Tibial artery (tissue), 4 donors: ENCODE results near the gene MSH3.

Experiments used
- DNase-seq, 2 donors: peaks; one replicate each; pipeline ENCODE4 v3.0.0-alpha.2; 2019
- H3K27ac ChIP-seq, 2 donors: fragments of 200-600 bp; sonication (generic) in 1 of 2; 1 replicate in 1 of 2; 2 replicates in 1 of 2; pipeline ENCODE4 v1.5.1; 2018 to 2019; ENCODE audit warnings: mild to moderate bottlenecking in 1 of 2
- H3K27me3 ChIP-seq, 2 donors: fragments of 200-600 bp; sonication (generic) in 1 of 2; one replicate each; pipeline versions ENCODE4 v1.5.1 to v1.6.0; 2016 to 2019
- H3K36me3 ChIP-seq, 3 donors: fragments of 200-600 bp; sonication (generic) in 2 of 3; one replicate each; pipeline ENCODE4 v1.5.1; 2016 to 2019; ENCODE audit warnings: mild to moderate bottlenecking in 2 of 3
- H3K4me1 ChIP-seq, 4 donors: fragments of 200-600 bp; sonication (generic) in 2 of 4; 1 replicate in 3 of 4; 2 replicates in 1 of 4; pipeline ENCODE4 v1.5.1; 2016 to 2019
- H3K4me3 ChIP-seq, 2 donors: fragments of 200-600 bp; sonication (generic) in 1 of 2; 1 replicate in 1 of 2; 2 replicates in 1 of 2; pipeline ENCODE4 v1.5.1; 2018 to 2019; ENCODE audit warnings: mild to moderate bottlenecking in 2 of 2
- H3K9me3 ChIP-seq, 3 donors: fragments of 200-600 bp; sonication (generic) in 1 of 3; one replicate each; pipeline ENCODE4 v1.5.1; 2016 to 2019
- CTCF ChIP-seq, 2 experiments: fragments of 200-600 bp in 1 of 2; fragments of 450-650 bp in 1 of 2; IDR thresholded peaks; one replicate each; pipeline ENCODE4 v1.5.1; 2017 to 2019; ENCODE audit warnings: antibody characterized with exemption in 2 of 2, mild to moderate bottlenecking in 1 of 2, moderate library complexity in 1 of 2
- intact Hi-C: fragments of 100-400 bp; cut with DNase I; formaldehyde crosslinking; loops from one replicate; pipeline ENCODE4 v1.15.0; 2023; ENCODE audit warnings: low total_unique reads

The MSH3 gene

DNA sequence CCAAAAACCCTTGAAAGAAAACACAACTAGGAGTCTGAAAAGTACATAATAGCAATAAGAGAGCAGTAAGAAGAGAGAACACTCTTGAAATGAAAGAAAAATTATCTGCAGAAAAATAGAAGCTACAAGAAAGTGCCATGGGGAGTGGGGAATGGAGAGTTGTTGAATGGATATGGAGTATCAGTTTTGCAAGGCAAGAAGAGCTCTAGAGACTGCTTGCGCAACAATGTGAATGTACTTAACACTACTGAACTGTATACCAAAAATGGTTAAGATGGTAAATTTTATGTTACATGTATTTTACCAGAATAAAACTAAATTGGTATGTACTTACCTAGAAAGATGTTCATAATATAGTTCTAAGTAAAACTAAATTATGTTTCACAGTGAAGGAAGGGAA lies 251.0 kb downstream of the MSH3 start:
- intact Hi-C loops, result no loop called here
- Histone ChIP-seq H3K36me3 (peaks cover 0 to 10% (median 0%) of the 10 kb centered on the region in 3 donors), H3K9me3 (peaks cover 0 to 18% (median 0%) of the 10 kb centered on the region in 3 donors), H3K27me3 (no peaks in the 10 kb centered on the region), H3K4me1 (no peaks in the 10 kb centered on the region), H3K4me3 (no peak overlapping the region), H3K27ac (no peak overlapping the region)
- DNase-seq, result no peak
- no peak for TF ChIP-seq CTCF (IDR thresholded peaks at IDR 0.05)

- H3K27me3 ChIP-seq, result no peaks in the 10 kb centered on the region
- no peak overlapping the region for H3K27ac ChIP-seq
- no peaks in the 10 kb centered on the region for H3K36me3 ChIP-seq
- no peak for TF ChIP-seq CTCF (IDR thresholded peaks at IDR 0.05)
- peaks cover 0 to 8% (median 5%) of the 10 kb centered on the region in 3 donors for H3K9me3 ChIP-seq
- no peaks in the 10 kb centered on the region for H3K4me1 ChIP-seq
- no peak for DNase-seq
- intact Hi-C loops, result no loop called here
- H3K4me3 ChIP-seq, result no peak overlapping the region
Measured at GRCh38 chr5:80912479-80912878, 258.0 kb downstream of the MSH3 start.

GRCh38 chr5:80915716-80916115 lies 261.3 kb downstream of the MSH3 start:
- H3K4me3 ChIP-seq, result no peak overlapping the region
- no peak for DNase-seq
- H3K27ac ChIP-seq, result no peak overlapping the region
- H3K9me3 ChIP-seq, result peaks cover 0 to 8% (median 5%) of the 10 kb centered on the region in 3 donors
- no peaks in the 10 kb centered on the region for H3K36me3 ChIP-seq
- no peaks in the 10 kb centered on the region for H3K4me1 ChIP-seq
- no peaks in the 10 kb centered on the region for H3K27me3 ChIP-seq
- no peak for TF ChIP-seq CTCF (IDR thresholded peaks at IDR 0.05)
- intact Hi-C loops, result no loop called here

- H3K4me1 ChIP-seq, result no peaks in the 10 kb centered on the region
- no peak overlapping the region for H3K4me3 ChIP-seq
- H3K9me3 ChIP-seq, result peaks cover 0 to 8% (median 5%) of the 10 kb centered on the region in 3 donors
- TF ChIP-seq CTCF (IDR thresholded peaks at IDR 0.05), result no peak
- intact Hi-C loops, result no loop called here
- no peak for DNase-seq
- no peaks in the 10 kb centered on the region for H3K36me3 ChIP-seq
- no peaks in the 10 kb centered on the region for H3K27me3 ChIP-seq
- H3K27ac ChIP-seq, result no peak overlapping the region
Measured at GRCh38 chr5:80916676-80917075, 262.2 kb downstream of the MSH3 start.

GRCh38 chr5:80917631-80918030 lies 263.2 kb downstream of the MSH3 start:
- Histone ChIP-seq H3K4me1 (no peaks in the 10 kb centered on the region), H3K27ac (no peak overlapping the region)

More at GRCh38 chr5:80917631-80918030, 263.2 kb downstream of the MSH3 start:
- H3K27me3 ChIP-seq, result no peaks in the 10 kb centered on the region
- TF ChIP-seq CTCF (IDR thresholded peaks at IDR 0.05), result no peak
- no peaks in the 10 kb centered on the region for H3K36me3 ChIP-seq
- no peak overlapping the region for H3K4me3 ChIP-seq
- DNase-seq, result no peak
- intact Hi-C loops, result no loop called here
- peaks cover 0 to 2% (median 0%) of the 10 kb centered on the region in 3 donors for H3K9me3 ChIP-seq
